IPS DF 4.7 (cell line): ENCODE measurements around the gene FH.

Source experiments
- DNase-seq: peaks from one replicate; pipeline ENCODE4 v3.0.0-alpha.2; 2013; ENCODE audit warnings: low spot score; ENCODE audit errors: extremely low read depth

FH gene

DNA sequence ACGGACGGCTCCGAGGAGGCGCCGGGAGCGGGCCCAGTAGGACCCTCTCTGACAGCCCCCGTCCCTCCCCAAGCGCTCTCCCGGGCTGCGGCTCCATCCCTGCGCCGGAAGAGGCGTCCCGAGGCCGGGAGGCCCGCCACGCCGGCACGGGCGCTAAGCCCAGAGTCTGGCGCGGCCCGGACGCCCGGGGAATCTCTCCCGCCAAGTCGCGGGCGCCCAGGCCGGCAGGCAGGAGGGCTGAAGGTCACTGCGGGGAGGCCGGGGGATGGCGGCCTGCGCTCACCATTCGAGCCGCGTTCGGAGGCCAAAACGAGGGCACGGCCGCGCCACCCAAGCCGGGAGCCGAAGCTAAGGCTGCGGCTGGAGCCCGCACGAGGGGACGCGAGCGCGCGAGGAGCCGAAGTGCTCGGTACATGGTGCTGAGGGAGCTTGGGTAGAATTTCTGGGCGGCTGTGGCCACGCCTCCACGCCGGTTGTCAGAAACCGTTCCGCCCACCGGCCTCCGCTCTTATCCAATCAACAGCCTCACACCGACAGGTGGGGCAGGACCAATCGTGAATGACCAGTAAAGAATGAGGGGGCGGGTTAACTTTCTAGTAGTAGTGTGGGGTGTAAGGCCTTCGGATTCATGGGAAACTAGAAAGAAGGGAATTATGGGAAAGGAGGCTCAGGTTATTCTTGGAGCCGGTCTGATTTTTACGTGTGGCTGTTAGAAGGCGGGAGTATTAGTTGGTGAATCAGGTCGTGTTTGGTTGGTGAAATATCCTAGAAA, at the start of gene FH:
Gene FH (minus strand): TSS at position 448 of the 772 bp plus-strand sequence. CDS start 33 bp downstream, at position 415.
- DNase-seq: peak; percentile 86

DNA sequence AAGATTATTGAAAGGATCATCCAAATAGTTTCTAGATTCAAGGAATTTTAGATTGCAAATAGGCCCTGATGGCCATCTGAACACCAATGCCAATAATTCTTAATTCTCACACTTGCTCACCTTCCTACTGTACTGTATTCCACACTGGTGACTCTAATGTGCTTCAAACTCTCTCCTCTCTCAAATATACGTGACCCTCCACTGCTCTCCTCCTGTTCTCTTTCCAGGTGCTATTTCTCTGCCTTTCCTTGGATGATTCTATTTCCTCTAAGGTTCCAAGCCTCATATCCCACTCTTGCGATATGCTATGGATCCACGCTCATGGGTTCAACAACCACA, 41.3 kb upstream of the FH start:
- DNase-seq: no peak

DNA sequence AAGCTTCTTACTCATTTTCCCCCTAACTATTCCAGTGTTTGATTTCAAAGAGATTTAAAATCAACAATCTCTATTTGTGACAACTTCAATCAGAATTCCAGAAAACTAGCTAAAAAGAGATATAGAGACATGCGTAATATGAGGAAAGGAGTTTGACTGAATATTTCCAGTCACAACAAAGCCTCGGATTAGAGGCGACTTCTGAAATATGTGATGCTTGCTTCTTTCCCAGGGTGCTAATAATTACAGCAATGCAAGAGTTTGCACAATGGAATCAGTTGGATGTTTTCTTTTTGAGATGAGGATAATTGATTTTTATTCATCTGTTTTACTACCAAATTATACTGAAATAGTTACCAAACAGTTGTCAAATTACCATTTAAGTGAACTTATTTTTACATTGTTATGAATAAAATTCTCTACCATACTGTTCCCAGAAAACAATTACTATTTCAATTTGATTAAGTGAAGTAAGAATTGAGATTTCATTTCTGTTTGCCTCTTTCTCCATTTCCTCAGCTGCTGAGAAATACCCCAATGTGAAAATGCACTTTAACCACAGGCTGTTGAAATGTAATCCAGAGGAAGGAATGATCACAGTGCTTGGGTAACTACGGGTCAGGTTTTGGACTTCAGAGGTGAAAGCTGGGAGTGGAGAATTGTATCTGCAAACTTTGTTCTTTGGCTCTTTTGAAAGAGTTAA, 40.7 kb upstream of the FH start:
- no peak for DNase-seq

DNA sequence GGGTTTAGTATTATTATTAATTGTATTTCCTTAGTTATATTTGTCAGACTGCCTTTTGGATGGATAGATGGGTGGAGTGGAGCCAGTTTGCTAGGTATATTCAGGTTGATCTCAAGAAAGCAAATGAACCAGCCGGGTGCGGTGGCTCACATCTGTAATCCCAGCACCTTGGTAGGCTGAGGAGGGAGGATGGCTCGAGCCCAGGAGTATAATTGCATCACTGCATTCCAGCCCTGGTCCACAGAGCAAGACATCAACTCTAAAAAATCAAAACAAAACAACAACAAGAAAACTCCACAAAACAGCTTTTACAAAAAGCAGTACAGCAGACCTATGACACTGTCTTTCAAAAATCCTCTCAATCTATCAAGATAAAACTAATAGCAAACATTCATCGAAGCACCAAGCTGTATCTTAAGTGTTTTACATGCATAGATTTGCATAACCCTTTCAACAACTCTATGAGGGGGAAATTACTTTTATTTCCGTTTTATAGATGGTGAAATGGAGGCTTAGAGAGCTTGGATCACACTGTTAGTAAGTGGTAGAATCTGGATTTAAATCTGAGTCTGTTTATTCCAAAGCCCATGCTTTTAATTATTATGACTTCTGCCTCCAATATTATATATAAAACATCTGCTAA, 38.1 kb upstream of the FH start:
- no peak for DNase-seq

DNA sequence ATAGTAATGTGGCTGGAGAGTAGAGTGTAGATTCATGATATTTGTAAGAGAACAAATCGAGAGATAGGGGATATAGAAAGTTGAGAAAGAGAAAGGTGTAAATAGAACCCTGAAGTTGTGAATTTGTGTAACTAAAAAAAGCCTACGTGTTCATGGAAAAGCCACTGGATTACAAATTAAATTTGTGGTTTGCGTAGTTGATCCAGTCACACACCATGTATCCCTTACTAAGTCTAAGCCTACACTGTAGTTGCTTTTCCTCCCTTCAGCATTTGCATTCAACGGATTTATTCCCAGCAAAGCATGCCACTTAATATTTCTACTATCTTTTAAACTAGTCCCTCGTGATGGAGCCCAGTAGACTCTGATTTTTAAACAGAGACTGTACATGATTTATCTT, 37.5 kb upstream of the FH start:
- DNase-seq: no peak

GRCh38 chr1:241555526-241555925, 36.0 kb upstream of the FH start:
- DNase-seq: no peak

DNA sequence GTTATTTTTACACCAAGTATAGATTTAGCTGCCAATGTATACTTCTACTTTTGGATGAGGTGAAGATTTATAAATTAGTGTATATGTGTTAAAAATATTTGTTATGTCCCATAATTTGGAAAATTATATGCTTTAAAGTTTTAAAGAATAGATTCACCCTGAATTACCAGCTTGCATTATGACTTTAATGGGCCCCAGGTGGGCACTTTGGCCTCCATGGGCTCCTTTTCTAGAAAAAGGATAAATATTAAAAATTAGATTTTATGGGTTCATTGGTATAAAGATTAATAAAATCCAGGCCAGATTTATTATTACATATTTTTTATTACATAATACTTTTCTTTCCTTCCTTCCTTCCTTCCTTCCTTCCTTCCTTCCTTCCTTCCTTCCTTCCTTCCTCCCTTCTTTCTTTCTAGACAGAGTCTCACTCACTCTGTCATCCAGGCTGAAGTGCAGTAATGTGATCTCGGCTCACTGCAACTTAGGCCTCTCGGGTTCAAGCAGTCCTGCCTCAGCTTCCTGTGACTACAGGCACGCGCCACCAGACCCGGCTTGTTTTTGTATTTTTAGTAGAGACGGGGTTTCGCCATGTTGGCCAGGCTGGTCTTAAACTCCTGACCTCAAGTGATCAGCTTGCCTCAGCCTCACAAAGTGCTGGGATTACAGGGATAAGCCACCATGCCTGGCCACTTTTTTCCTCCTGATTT, 34.5 kb upstream of the FH start:
- DNase-seq: no peak

DNA sequence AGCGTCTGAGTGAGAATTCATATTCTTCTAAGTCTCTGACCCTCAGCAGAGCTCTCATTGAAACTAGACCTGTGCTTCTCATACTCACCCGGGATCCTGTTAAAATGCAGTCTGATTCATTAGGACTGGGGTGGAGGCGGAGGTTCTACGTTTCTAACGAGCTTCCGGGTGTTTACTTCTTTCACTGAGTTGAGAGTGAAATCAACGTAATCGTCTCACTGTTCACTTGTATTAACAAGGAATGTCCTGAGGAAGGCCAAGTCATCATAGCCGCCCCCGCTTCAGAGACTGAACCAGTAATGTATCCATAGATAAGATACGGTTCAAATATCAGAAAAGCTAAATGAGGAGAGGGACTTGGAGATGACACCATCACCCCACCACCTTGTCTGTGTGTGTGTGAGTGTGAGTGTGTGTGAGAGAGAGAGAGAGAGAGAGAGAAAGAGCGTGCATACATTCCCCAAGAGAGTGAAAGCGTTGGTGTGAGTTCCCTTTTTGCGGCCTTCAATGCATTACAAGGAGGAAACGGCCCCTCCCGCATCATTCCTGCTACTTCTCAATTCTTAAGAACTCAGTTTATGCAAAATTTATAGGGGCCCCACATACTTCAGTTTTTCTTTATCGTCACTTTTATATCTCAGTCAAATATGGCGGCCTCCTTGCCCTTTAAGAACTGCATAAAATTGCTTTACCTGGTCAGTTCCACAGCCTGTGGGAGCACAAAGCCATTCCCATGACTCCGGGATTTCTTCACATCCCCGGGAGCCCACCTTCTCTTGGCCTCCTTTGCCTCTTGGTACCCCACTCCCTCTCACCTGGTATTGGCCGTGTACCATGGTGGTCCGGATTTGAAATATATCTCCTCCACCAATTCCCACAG, 32.4 kb upstream of the FH start:
- DNase-seq: no peak

DNA sequence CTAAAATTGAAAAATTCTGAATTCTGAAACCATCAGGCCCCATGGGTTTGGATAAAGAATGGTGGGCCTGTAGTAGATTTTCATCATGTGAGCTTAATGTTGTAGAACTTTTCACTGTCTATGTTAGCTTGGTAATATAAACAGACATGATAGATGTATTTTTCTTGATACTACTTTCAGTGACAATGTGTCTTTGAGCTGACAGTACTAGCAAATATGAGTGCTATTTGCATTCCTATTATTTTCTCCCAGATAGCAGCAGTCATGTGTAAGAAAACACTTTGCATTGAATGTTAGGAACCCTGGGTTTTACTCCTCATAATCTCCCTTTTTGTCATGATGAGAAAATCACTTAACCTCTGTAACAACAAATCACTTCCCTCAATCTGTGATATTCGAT, 30.8 kb upstream of the FH start:
- DNase-seq: no peak

GRCh38 chr1:241548008-241548407, 28.5 kb upstream of the FH start:
- no peak for DNase-seq

DNA sequence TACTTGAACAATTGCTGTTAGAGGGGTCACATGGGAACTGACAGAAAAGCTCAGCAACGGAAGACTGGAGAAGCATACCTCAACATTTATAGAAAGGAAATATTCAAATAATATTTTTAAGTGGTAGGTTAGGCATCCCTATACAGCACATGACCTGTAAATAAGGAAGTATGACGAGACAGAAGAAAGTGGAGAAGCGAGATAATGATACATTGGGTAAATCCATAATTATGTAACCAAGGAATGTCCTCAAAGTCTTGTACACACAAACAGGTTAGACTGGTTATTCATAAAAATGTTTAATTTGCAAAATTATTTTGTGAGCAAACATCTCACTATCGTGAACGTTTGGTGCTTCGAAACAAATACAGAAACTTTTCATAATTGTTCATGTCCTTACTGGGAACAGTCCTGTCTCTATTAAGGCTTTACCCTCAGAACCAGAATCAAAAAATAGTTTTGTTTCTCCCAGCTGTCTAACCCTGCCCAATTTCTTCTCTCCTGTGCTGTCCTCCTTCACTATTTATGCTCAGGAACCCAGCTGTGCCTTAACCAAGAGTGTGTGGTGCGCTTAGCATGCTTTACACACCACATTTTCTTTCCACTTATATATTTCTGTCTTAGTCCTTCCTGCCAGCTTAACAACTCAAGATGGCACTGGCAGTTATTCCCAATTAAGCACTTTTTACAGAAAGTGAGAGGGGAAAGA, 22.8 kb upstream of the FH start:
- DNase-seq: no peak

- no peak for DNase-seq
These were observed 17.4 kb upstream of the FH start for GRCh38 chr1:241536969-241537368.

GRCh38 chr1:241536304-241536703, 16.7 kb upstream of the FH start:
- no peak for DNase-seq

DNA sequence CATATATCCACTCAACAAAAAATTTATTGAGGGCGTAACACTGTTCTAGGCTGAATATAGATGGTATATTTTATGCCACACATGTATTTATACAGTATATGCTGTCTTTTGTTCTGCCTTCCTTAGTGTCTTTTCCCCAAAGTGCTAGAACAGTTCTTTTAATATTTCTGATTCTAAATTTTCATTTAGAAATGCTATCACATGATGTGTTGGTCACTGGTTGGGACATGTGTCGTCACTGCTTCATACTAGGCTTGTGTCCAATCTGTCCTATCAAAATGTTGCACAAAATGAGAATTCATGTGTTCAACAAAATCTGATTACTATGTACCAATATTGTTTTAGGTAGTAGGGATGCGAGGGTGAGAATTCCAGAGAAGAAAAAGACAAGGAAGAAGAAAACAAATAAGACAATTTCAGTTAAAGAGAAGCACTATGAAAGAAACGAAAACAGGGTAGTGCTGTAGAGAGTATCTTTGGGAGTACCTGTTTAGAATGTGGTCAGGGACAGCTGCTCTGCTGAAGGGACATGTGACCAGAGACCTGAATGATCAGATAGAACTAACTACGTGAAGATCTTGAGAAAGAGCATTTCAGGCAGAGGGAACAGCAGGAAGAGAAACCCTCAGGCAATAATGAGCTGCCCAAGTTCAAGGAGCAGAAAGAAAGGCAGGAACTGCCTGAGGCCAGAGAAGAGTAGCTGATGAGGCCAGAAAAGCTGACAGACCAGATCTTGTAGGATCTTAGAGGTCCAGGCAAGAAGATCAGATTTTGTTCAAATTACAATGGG, 14.0 kb upstream of the FH start:
- DNase-seq: no peak

- no peak for DNase-seq
These were observed 13.3 kb upstream of the FH start for GRCh38 chr1:241532864-241533263.

DNA sequence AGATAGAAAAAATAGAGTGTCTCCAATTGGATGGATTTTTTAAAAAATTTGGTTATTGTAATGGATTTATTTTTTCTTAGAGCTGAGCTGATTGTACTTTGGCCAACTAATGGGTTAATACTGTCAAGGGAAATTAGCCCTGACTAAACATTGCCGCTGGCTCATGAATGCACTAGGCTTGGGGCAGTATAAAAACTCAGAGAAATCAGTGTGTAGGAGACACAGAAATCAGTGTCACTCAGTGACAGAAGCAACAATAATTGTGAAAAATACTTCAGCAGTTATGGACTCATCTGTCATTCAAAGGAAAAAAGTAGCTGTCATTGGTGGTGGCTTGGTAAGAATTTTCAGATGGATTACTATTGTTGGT, 12.6 kb upstream of the FH start, which contains the start of gene KMO:
Gene KMO (plus strand): TSS at position 217 of the 370 bp plus-strand sequence. CDS start 67 bp downstream, at position 284.
- no peak for DNase-seq

GRCh38 chr1:241531195-241532161, 11.9 kb upstream of the FH start:
- DNase-seq: no peak

DNA sequence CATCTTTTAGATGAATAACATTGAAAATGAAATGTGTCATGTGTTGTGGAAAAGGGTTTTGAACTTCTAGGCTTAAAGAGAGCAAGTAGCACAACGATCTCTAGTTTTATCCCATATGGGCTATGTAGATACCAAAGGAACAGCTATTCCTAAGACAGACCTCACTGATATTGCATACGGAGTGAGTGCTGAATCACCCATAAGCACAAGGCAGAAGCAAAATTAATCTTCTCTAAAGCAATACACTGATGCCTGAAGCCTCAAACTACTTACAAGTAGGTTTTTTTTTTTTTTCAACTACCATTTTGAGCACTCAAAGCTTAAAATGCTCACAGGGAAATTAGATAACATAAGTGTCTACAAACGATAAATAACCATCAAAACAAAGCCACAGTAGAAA, 7.6 kb upstream of the FH start:
- no peak for DNase-seq
